Stimulated activated CD4-positive, alpha-beta T cell treated with anti-CD3 and anti-CD28 coated beads, Interleukin-4, amount 100 ng/mL, for 48 hours (primary cell): ENCODE results near the gene TUFT1.
"Not testable (repeated sequence)": the region's sequence is repeated elsewhere in the genome, so short reads cannot be mapped to it uniquely, and the experiment has no call there.

Experiments
- DNase-seq, 2 donors: peaks; one replicate each; pipeline ENCODE4 v3.0.0-alpha.2; 2020; ENCODE audit warnings: low read depth in 2 of 2

TUFT1 gene

GRCh38 chr1:151512326-151512725 lies 27.8 kb upstream of the TUFT1 start:
- no peak for DNase-seq

DNA sequence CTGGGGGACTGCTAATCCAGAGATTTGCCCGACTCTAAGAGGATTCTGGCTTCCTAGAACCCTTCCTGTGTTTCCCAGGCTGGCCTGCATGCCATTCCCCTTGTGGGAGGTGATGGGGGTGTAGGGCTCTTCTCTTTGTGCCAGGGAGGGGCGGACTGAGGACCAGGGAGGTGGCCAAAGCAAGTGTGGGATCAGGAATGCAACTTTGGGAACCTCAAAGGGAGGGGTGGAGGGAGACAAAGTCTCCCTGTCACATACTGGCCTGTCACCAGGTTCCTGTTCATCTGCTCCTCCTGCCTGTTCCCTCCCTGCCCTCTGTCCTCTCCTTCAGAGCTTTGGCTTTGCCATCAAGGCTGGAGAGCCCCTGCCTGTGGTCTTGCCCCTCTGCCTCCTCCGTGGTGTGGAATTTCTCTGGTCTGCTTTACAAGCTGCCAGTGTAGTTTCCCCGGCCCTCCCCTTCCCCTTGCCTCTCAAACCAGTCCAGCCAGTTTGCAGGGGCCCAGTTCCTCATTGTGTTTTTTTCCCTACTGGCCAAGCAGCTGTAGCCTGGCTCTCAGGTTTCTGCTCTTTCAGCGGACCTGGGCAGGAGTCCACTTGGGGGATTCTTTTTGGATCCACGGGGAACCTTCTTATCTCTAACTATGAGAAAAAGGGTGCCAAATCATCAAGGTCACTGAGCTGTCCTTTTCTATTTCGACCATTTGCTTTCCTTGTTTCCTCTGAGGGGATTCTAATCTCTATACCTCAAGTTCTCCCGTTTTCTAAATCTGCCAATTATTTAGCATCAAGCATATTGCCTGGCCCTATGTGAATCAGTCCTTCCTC lies 27.1 kb upstream of the TUFT1 start:
- no peak for DNase-seq

GRCh38 chr1:151513626-151514121 lies 26.4 kb upstream of the TUFT1 start:
- peak in 1 of 2 donors; percentile 19 for DNase-seq

DNA sequence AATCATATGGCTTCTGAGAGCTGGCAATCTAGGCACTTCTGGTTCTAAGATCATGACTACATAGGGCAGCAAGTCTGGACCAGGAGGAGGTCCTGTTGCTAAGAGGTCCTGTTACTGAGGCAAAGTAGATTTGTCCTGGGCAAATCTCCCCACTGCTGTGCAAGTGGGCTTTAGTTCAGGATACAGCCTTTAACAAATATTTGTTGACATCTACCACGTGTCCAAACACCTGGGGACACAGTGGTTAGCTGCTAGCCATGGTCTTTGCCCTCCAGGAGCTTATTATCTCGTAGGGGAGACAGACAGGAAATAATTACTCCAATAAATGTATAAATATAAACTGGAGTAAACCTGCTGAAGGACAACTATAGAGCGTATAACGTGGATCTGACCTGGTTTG lies 25.7 kb upstream of the TUFT1 start:
- no peak for DNase-seq

- DNase-seq: no peak
These were observed 24.8 kb upstream of the TUFT1 start for GRCh38 chr1:151515265-151515664.

- no peak for DNase-seq
These were observed 24.0 kb upstream of the TUFT1 start for GRCh38 chr1:151516031-151516511.

DNA sequence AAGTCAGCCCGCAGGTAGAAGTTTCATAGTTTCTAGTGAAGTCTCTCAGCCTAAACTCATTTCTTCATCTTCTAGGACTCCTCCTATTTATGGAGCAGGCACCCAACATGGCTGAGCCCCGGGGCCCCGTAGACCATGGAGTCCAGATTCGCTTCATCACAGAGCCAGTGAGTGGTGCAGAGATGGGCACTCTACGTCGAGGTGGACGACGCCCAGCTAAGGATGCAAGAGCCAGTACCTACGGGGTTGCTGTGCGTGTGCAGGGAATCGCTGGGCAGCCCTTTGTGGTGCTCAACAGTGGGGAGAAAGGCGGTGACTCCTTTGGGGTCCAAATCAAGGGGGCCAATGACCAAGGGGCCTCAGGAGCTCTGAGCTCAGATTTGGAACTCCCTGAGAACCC lies 21.7 kb upstream of the TUFT1 start:
- DNase-seq: no peak

DNA sequence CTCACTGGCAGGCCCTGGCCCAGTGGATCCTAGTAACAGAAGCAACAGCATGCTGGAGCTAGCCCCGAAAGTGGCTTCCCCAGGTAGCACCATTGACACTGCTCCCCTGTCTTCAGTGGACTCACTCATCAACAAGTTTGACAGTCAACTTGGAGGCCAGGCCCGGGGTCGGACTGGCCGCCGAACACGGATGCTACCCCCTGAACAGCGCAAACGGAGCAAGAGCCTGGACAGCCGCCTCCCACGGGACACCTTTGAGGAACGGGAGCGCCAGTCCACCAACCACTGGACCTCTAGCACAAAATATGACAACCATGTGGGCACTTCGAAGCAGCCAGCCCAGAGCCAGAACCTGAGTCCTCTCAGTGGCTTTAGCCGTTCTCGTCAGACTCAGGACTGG lies 21.2 kb upstream of the TUFT1 start:
- no peak for DNase-seq

GRCh38 chr1:151519667-151520066 lies 20.4 kb upstream of the TUFT1 start:
- DNase-seq: no peak

GRCh38 chr1:151520359-151520758 lies 19.8 kb upstream of the TUFT1 start:
- DNase-seq: no peak

DNA sequence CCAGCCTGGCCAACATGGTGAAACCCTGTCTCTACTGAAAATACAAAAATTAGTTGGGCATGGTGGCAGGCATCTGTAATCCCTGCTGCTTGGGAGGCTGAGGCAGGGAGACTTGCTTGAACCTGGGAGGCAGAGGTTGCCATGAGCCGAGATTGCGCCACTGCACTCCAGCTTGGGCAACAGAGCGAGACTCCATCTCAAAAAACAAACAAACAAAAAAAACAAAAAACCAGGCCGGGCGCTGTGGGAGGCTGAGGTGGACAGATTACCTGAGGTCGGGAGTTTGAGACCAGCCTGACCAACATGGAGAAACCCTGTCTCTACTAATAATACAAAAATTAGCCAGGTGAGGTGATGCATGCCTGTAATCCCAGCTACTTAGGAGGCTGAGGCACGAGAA lies 17.7 kb upstream of the TUFT1 start:
- DNase-seq: not testable (repeated sequence)

DNA sequence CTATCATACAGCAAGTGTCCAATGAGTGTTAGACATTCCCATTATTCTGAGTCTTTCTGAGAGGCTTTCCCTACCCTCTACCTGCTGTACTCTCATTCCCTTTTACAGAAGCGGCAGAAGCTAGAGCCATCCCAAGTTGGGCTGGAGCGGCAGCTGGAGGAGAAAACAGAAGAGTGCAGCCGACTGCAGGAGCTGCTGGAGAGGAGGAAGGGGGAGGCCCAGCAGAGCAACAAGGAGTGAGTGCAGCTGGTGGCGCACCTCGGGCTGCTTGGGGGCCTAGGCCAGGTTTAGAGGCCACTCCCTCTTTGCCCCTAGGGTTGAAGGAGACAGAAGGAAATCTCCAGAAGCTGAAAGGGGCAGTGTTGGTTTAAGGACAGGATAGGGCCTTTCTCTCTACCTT lies 16.8 kb upstream of the TUFT1 start:
- no peak for DNase-seq

DNA sequence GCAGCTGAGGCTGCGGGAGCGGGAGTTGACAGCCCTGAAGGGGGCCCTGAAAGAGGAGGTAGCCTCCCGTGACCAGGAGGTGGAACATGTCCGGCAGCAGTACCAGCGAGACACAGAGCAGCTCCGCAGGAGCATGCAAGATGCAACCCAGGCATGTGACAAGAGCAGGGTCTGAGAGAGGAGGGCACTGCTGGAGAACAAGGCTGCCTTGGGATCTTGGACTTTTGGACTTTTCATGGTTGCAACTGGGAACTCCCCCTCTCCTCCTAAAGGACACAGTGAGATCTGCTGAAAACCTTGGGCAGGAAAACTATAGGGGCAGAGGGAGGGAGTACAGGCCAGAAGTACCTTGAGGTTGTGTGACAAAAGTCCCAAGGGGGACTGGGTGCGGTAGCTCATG lies 15.4 kb upstream of the TUFT1 start:
- no peak for DNase-seq

- no peak for DNase-seq
These were observed 13.2 kb upstream of the TUFT1 start for GRCh38 chr1:151526735-151527525.

DNA sequence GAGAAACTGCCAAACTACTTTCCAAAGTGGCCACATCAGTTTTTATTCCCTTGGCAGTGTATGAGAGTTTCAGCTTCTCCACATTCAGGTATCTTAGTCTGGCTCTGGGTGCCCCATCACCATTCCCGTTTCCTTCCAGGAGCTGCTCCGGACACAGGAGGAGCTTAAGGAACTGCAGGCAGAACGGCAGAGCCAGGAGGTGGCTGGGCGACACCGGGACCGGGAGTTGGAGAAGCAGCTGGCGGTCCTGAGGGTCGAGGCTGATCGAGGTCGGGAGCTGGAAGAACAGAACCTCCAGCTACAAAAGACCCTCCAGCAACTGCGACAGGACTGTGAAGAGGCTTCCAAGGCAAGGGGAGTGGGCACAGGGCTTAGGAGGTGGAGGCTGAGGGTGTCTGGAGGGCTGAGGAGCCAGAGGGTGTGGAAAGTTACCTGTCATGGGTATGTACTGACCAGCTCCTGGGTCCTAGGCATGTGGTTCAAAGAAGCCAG lies 10.9 kb upstream of the TUFT1 start:
- DNase-seq: no peak

DNA sequence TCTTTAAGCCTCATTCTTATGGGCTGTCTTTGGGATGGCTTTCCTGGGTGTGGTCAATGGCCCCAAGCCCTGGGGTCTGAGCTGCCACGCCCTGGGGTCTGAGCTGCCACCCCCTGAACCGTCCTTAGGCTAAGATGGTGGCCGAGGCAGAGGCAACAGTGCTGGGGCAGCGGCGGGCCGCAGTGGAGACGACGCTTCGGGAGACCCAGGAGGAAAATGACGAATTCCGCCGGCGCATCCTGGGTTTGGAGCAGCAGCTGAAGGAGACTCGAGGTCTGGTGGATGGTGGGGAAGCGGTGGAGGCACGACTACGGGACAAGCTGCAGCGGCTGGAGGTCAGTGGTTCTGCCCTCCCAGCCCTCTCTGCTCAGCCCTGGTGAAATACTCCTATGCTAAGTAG lies 10.3 kb upstream of the TUFT1 start:
- no peak for DNase-seq

DNA sequence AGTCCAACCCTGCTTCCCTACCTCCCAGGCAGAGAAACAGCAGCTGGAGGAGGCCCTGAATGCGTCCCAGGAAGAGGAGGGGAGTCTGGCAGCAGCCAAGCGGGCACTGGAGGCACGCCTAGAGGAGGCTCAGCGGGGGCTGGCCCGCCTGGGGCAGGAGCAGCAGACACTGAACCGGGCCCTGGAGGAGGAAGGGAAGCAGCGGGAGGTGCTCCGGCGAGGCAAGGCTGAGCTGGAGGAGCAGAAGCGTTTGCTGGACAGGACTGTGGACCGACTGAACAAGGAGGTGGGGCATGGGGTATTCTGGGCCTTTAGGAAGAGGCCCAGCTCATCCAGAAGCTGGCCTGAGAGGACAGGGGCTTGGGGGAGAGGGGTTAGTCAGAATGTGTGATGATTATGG lies 9.6 kb upstream of the TUFT1 start:
- no peak for DNase-seq

DNA sequence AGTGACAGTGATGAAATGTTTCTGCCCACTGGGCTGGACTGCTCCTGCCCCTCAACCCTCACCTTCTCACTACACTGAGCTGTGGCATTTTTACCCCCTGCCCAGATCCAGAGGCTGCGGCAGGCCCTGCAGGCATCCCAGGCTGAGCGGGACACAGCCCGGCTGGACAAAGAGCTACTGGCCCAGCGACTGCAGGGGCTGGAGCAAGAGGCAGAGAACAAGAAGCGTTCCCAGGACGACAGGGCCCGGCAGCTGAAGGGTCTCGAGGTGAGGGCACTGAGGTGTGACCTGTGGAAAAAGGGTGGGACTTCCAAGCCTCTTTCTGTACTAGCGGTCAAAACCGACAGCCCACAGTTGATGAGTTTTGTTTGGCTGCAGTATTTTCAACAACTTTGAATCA lies 6.2 kb upstream of the TUFT1 start:
- no peak for DNase-seq

DNA sequence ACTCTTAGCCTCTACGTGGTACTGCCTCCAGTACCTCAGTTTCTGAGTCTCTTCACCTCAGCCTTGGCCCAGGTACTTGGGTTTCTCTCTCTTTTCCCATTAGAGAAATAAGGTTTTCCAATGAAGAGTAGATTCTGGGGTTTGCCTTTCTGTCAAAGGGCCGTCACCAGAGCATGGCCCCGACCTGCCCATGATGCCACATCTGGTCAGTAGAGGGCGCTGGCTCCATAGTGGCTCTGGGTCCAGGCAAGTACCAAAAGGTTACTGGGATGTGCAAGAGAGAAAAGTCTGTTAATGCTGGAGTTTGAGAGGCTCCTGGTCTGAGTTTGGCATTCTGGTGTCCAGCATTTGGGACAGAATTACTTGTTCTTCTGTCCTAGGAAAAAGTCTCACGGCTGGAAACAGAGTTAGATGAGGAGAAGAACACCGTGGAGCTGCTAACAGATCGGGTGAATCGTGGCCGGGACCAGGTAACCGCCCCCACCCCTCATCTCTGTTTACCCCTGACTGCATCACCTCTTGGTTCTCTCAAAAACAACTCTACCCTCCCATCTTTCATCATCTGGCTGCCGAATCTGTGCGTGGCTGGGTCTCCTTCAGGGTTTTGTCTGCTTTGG lies 5.3 kb upstream of the TUFT1 start:
- peak; percentile 69 to 80 for DNase-seq

GRCh38 chr1:151535326-151536271 lies 4.5 kb upstream of the TUFT1 start:
- DNase-seq: no peak

DNA sequence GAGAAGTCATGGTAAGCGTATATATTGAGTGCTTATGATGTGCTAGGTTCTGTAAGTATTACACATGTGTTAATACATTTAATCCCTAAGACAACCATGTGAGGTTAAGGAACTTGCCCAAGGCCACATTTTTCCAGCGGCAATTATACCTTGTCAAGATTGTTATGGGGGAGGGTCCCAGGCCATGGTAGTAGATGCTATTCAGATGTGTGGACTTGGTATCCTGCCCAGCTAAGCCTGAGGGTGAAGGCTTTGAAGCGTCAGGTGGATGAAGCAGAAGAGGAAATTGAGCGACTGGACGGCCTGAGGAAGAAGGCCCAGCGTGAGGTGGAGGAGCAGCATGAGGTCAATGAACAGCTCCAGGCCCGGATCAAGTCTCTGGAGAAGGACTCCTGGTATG lies 3.6 kb upstream of the TUFT1 start:
- DNase-seq: no peak
